SU-DHL-6 (cell line): ENCODE results near the gene CD19.

Experiments
- H2AFZ ChIP-seq: fragments of 200-600 bp; sonication (generic); 2 replicates; pipeline ENCODE4 v1.6.1; 2014; ENCODE audit warnings: low read depth, mild to moderate bottlenecking, moderate library complexity, mixed read lengths, antibody characterized with exemption, low read length; ENCODE audit not compliant: severe bottlenecking
- H3F3A ChIP-seq: fragments of 200-600 bp; shearing (Covaris generic); 2 replicates; pipeline ENCODE4 v1.6.0; 2016; ENCODE audit warnings: antibody characterized with exemption, mild to moderate bottlenecking; ENCODE audit not compliant: insufficient read depth
- H3K27ac ChIP-seq: fragments of 200-600 bp; sonication (generic); 2 replicates; pipeline ENCODE4 v1.5.1; 2016; ENCODE audit warnings: low read depth, mild to moderate bottlenecking, low read length, moderate library complexity, mixed read lengths
- H3K27me3 ChIP-seq: fragments of 200-600 bp; sonication (generic), shearing (Covaris generic); 2 replicates; pipeline ENCODE4 v1.6.0; 2014; ENCODE audit warnings: mild to moderate bottlenecking, low read length
- H3K36me3 ChIP-seq: fragments of 200-600 bp; sonication (generic); 2 replicates; pipeline ENCODE4 v1.6.1; 2014; ENCODE audit warnings: mild to moderate bottlenecking, low read length, mixed read lengths
- H3K4me2 ChIP-seq: fragments of 300-600, 200-600 bp; shearing (Covaris generic), sonication (generic); 2 replicates; pipeline ENCODE4 v1.6.0; 2014; ENCODE audit warnings: low read length, low read depth, mild to moderate bottlenecking; ENCODE audit not compliant: poor library complexity, severe bottlenecking
- H3K4me3 ChIP-seq: fragments of 200-600 bp; sonication (generic); 2 replicates; pipeline ENCODE4 v1.5.1; 2014; ENCODE audit warnings: antibody characterized with exemption, low read length, mild to moderate bottlenecking, mixed read lengths; ENCODE audit not compliant: insufficient read depth, poor library complexity, severe bottlenecking
- H3K79me2 ChIP-seq: fragments of 200-600 bp; sonication (generic); 2 replicates; pipeline ENCODE4 v1.6.1; 2014; ENCODE audit warnings: mild to moderate bottlenecking, low read length, moderate library complexity; ENCODE audit not compliant: insufficient read depth
- H3K9ac ChIP-seq: fragments of 200-600 bp; sonication (generic); 2 replicates; pipeline ENCODE4 v1.7.0; 2014; ENCODE audit warnings: mild to moderate bottlenecking, low read length
- H3K9me2 ChIP-seq: fragments of 200-600 bp; sonication (generic); replicated peaks from 2 replicates; pipeline ENCODE4 v1.6.1; 2014; ENCODE audit warnings: low read length; ENCODE audit not compliant: insufficient read depth
- H3K9me3 ChIP-seq: fragments of 200-600 bp; sonication (generic); 2 replicates; pipeline ENCODE4 v1.6.1; 2014; ENCODE audit warnings: low read length, mixed read lengths; ENCODE audit not compliant: insufficient read depth
- H4K20me1 ChIP-seq: fragments of 200-600 bp; sonication (generic); 2 replicates; pipeline ENCODE4 v1.6.1; 2014; ENCODE audit warnings: low read depth, mild to moderate bottlenecking, antibody characterized with exemption, low read length, moderate library complexity, mixed read lengths
- EZH2phosphoT487 ChIP-seq: fragments of 200-600 bp; sonication (generic), shearing (Covaris generic); conservative IDR thresholded peaks from 2 replicates; pipeline ENCODE4 v1.6.1; 2018; ENCODE audit warnings: mild to moderate bottlenecking, antibody characterized with exemption, low read length, moderate library complexity, mixed read lengths
- TF ChIP-seq, protein P1 (sequence below): fragments of 200-600 bp; sonication (generic); IDR thresholded peaks from one replicate; pipeline ENCODE4 v1.5.1; 2017; ENCODE audit warnings: antibody characterized with exemption, mild to moderate bottlenecking, low read length, moderate library complexity; ENCODE audit not compliant: insufficient read depth, poor library complexity, severe bottlenecking

The CD19 gene

DNA sequence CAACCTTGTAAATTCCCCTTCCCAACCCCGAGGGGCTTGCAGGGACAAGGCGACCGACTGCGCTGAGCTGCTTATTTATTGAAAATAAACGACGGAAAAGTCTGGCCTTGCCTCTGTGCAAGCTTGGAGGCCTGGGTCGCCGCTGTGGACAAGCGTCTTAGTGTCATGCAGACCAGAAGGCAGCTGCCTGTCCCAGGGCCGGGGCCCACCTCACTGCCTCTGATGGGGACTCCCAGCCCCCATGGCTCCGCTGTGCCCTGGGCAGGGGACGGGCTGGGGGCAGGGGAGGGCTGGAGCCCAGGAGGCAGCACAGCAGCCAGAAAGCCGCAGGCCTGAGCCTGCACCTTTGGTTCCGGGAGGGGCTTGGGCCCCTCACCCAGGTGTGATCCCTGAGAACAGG is 27.4 kb upstream of the CD19 start:
- no peak overlapping the region for H3K4me3 ChIP-seq
- H3K4me2 ChIP-seq: no peak overlapping the region
- no peak for TF ChIP-seq EZH2phosphoT487
- TF ChIP-seq, protein P1, sequence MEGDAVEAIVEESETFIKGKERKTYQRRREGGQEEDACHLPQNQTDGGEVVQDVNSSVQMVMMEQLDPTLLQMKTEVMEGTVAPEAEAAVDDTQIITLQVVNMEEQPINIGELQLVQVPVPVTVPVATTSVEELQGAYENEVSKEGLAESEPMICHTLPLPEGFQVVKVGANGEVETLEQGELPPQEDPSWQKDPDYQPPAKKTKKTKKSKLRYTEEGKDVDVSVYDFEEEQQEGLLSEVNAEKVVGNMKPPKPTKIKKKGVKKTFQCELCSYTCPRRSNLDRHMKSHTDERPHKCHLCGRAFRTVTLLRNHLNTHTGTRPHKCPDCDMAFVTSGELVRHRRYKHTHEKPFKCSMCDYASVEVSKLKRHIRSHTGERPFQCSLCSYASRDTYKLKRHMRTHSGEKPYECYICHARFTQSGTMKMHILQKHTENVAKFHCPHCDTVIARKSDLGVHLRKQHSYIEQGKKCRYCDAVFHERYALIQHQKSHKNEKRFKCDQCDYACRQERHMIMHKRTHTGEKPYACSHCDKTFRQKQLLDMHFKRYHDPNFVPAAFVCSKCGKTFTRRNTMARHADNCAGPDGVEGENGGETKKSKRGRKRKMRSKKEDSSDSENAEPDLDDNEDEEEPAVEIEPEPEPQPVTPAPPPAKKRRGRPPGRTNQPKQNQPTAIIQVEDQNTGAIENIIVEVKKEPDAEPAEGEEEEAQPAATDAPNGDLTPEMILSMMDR: no peak
- H3K27me3 ChIP-seq: no peaks in the 10 kb centered on the region
- H4K20me1 ChIP-seq: no peaks in the 10 kb centered on the region
- no peaks in the 10 kb centered on the region for H3K79me2 ChIP-seq
- H3K9ac ChIP-seq: no peak overlapping the region
- no peak overlapping the region for H3K27ac ChIP-seq
- H3F3A ChIP-seq: no peaks in the 10 kb centered on the region
- no peaks in the 10 kb centered on the region for H3K9me3 ChIP-seq
- no peak overlapping the region for H2AFZ ChIP-seq
- H3K36me3 ChIP-seq: no peaks in the 10 kb centered on the region
- no peaks in the 10 kb centered on the region for H3K9me2 ChIP-seq

DNA sequence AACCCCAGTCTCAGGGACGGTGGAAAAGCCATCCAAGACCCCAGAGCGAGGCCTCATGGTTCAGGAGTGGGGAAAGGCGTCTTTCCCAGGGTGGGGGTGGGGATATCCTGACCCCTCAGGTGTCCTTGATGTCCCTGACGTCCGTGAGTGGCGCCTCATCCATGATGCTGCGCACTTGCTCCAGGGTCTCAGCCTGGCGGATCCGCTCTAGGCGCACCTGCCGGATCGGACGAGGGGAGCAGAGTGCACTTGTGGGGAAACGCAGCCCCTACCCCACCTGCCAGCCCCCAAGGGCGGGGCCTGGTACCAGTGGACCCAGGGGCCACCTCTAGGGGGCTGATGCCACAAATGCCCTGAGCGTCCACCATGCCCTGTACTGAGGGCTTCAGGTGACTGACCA is 26.9 kb upstream of the CD19 start:
- H3K9me2 ChIP-seq: no peaks in the 10 kb centered on the region
- no peaks in the 10 kb centered on the region for H3K27me3 ChIP-seq
- H4K20me1 ChIP-seq: no peaks in the 10 kb centered on the region
- H3K27ac ChIP-seq: no peak overlapping the region
- no peaks in the 10 kb centered on the region for H3K9me3 ChIP-seq
- no peak overlapping the region for H3K9ac ChIP-seq
- H3K79me2 ChIP-seq: no peaks in the 10 kb centered on the region
- H3K36me3 ChIP-seq: no peaks in the 10 kb centered on the region
- no peak overlapping the region for H3K4me3 ChIP-seq
- H2AFZ ChIP-seq: no peak overlapping the region
- no peak overlapping the region for H3K4me2 ChIP-seq
- no peak for TF ChIP-seq EZH2phosphoT487
- TF ChIP-seq, protein P1: no peak
- no peaks in the 10 kb centered on the region for H3F3A ChIP-seq

DNA sequence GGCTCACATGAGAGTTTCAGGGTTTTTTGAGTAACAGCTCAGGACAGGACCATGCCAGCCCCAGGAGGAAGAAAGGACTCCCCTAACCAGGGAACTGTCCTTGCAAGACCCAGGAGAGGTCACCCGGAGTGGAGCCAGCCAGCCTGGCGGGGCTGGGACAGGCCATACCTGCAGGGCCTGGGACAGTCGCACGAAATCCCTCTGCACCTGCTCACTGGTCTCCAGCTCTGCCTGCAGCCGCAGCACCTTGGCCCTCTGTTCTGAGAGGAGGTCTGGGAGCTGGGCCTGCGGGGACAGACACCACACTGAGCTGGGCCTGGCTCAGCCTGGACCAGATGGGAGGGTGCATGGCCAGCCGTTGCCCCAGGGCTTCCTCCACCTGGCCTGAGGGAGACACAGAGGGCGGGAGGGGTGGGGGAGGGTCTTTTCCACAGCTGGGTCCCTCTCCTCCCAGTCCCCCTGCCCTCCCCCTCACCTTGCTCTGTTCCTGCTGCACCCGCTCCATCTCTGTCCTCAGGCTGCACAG is 26.5 kb upstream of the CD19 start:
- Histone ChIP-seq H3K27ac (no peak overlapping the region), H3K36me3 (no peaks in the 10 kb centered on the region), H4K20me1 (no peaks in the 10 kb centered on the region), H3K9me3 (no peaks in the 10 kb centered on the region), H2AFZ (no peak overlapping the region), H3K4me2 (no peak overlapping the region), H3K27me3 (no peaks in the 10 kb centered on the region), H3K79me2 (no peaks in the 10 kb centered on the region), H3K4me3 (no peak overlapping the region), H3K9me2 (no peaks in the 10 kb centered on the region), H3F3A (no peaks in the 10 kb centered on the region), H3K9ac (no peak overlapping the region)
- TF ChIP-seq, protein P1: no peak
- TF ChIP-seq EZH2phosphoT487: no peak
